Thymus (tissue), 11 donors: ENCODE results near the gene MLLT6. TPM values are rescaled to one million over a fixed set of nuclear protein-coding genes. Genes with fewer than 3 reads are reported as not detected.

Experiments used
- DNase-seq, 9 donors: peaks; one replicate each; pipeline ENCODE4 v3.0.0-alpha.2; 2013; ENCODE audit warnings: low spot score in 9 of 9, low read depth in 6 of 9, missing footprints in 1 of 9
- H3K27ac ChIP-seq, 2 donors: one replicate each; pipeline ENCODE4 v1.5.1; 2013; ENCODE audit warnings: control low read depth in 1 of 2, low read depth in 1 of 2, low read length in 1 of 2, mild to moderate bottlenecking in 1 of 2, moderate library complexity in 1 of 2
- H3K27me3 ChIP-seq, 2 donors: one replicate each; pipeline ENCODE4 v1.5.1; 2013; ENCODE audit warnings: low read length in 1 of 2; ENCODE audit not compliant: control insufficient read depth in 2 of 2, insufficient read depth in 1 of 2
- H3K36me3 ChIP-seq, 2 donors: one replicate each; pipeline ENCODE4 v1.5.1; 2013; ENCODE audit warnings: low read length in 1 of 2, mild to moderate bottlenecking in 1 of 2, moderate library complexity in 1 of 2; ENCODE audit not compliant: control insufficient read depth in 2 of 2, insufficient read depth in 2 of 2
- H3K4me1 ChIP-seq, 2 donors: one replicate each; pipeline ENCODE4 v1.5.1; 2013; ENCODE audit warnings: low read length in 2 of 2; ENCODE audit not compliant: control insufficient read depth in 2 of 2, insufficient read depth in 2 of 2
- H3K4me3 ChIP-seq, 2 donors: one replicate each; pipeline ENCODE4 v1.5.1; 2013; ENCODE audit warnings: low read length in 2 of 2, control low read depth in 1 of 2, mild to moderate bottlenecking in 1 of 2
- H3K9me3 ChIP-seq, 2 donors: one replicate each; pipeline ENCODE4 v1.5.1; 2013; ENCODE audit warnings: low read length in 1 of 2, mild to moderate bottlenecking in 1 of 2; ENCODE audit not compliant: control insufficient read depth in 2 of 2, insufficient read depth in 1 of 2
- WGBS: extraction: QIAGEN DNeasy Blood & Tissue Kit; methylation state at CpG from one replicate; pipeline ENCODE4 v1.1.7; 2013; 5-methylcytosine and 5-hydroxymethylcytosine counted together
- polyA plus RNA-seq: library from polyadenylated mRNA; stranded (reverse); fragments of 200-250 nt; gene quantifications from one replicate; pipeline ENCODE4 v1.2.3, GENCODE V29; 2013
- total RNA-seq: library from RNA; stranded (reverse); fragments of 120-200 nt; gene quantifications from one replicate; pipeline ENCODE4 v1.2.4, GENCODE V29; 2013
- donor health status: healthy.

MLLT6 gene
- total and polyA plus RNA-seq, 2 donors = 37.3 to 124 TPM

- peak in 1 of 9 donors; percentile 36 for DNase-seq
- Histone ChIP-seq H3K4me3 (no peak overlapping the region), H3K4me1 (peaks cover 8 to 42% of the 10 kb centered on the region in 2 donors), H3K36me3 (no peaks in the 10 kb centered on the region), H3K27ac (no peak overlapping the region), H3K9me3 (peaks cover 0 to 4% of the 10 kb centered on the region in 2 donors), H3K27me3 (peaks cover 4 to 13% of the 10 kb centered on the region in 2 donors)
- 87% methylated on average over 15 of the region's 15 CpGs for WGBS
Measured at GRCh38 chr17:38733982-38734973, 29.2 kb downstream of the MLLT6 start.

- no peaks in the 10 kb centered on the region for H3K36me3 ChIP-seq
- no peak overlapping the region for H3K27ac ChIP-seq
- H3K4me3 ChIP-seq = no peak overlapping the region
- peaks cover 2 to 34% of the 10 kb centered on the region in 2 donors for H3K4me1 ChIP-seq
- peaks cover 4 to 19% of the 10 kb centered on the region in 2 donors for H3K27me3 ChIP-seq
- DNase-seq = peak in 5 of 9 donors; percentile 43 to 78 (median 65)
- peaks cover 0 to 4% of the 10 kb centered on the region in 2 donors for H3K9me3 ChIP-seq
- 59% methylated on average over 23 of the region's 23 CpGs for WGBS
Measured at GRCh38 chr17:38735161-38735997, 30.3 kb downstream of the MLLT6 start.

- Histone ChIP-seq H3K27ac (no peak overlapping the region), H3K9me3 (peaks cover 0 to 4% of the 10 kb centered on the region in 2 donors), H3K27me3 (peaks cover 4 to 19% of the 10 kb centered on the region in 2 donors), H3K4me3 (no peak overlapping the region), H3K36me3 (no peaks in the 10 kb centered on the region), H3K4me1 (peaks cover 0 to 35% of the 10 kb centered on the region in 2 donors)
- 90% methylated on average over 14 of the region's 14 CpGs for WGBS
- DNase-seq = no peak
Measured at GRCh38 chr17:38738007-38738662, 33.1 kb downstream of the MLLT6 start.

GRCh38 chr17:38738686-38739085 lies 33.6 kb downstream of the MLLT6 start:
- WGBS = 98% methylated on average over 16 of the region's 16 CpGs
- Histone ChIP-seq H3K9me3 (peaks cover 0 to 4% of the 10 kb centered on the region in 2 donors), H3K27ac (no peak overlapping the region), H3K36me3 (no peaks in the 10 kb centered on the region), H3K4me3 (no peak overlapping the region), H3K27me3 (peaks cover 4 to 19% of the 10 kb centered on the region in 2 donors), H3K4me1 (peaks cover 0 to 40% of the 10 kb centered on the region in 2 donors)
- DNase-seq = no peak

- Histone ChIP-seq H3K36me3 (no peaks in the 10 kb centered on the region), H3K4me3 (no peak overlapping the region), H3K27ac (no peak overlapping the region), H3K9me3 (peaks cover 0 to 4% of the 10 kb centered on the region in 2 donors), H3K27me3 (peaks cover 4 to 19% of the 10 kb centered on the region in 2 donors), H3K4me1 (peaks cover 0 to 38% of the 10 kb centered on the region in 2 donors)
- DNase-seq = no peak
- 92% methylated on average over 14 of the region's 14 CpGs for WGBS
Measured at GRCh38 chr17:38739305-38739704, 34.2 kb downstream of the MLLT6 start.

GRCh38 chr17:38740044-38740443 lies 35.0 kb downstream of the MLLT6 start:
- Histone ChIP-seq H3K27ac (no peak overlapping the region), H3K4me1 (peaks cover 0 to 34% of the 10 kb centered on the region in 2 donors), H3K9me3 (peaks cover 0 to 4% of the 10 kb centered on the region in 2 donors), H3K4me3 (no peak overlapping the region), H3K36me3 (no peaks in the 10 kb centered on the region), H3K27me3 (peaks cover 4 to 19% of the 10 kb centered on the region in 2 donors)
- WGBS = 97% methylated on average over 19 of the region's 19 CpGs
- DNase-seq = no peak

GRCh38 chr17:38740806-38741205 lies 35.7 kb downstream of the MLLT6 start:
- Histone ChIP-seq H3K4me1 (peaks cover under 1 to 36% of the 10 kb centered on the region in 2 donors), H3K9me3 (no peaks in the 10 kb centered on the region), H3K4me3 (no peak overlapping the region), H3K27me3 (peaks cover 4 to 22% of the 10 kb centered on the region in 2 donors), H3K36me3 (no peaks in the 10 kb centered on the region), H3K27ac (no peak overlapping the region)
- no peak for DNase-seq
- 95% methylated on average over 4 of the region's 4 CpGs for WGBS

GRCh38 chr17:38741461-38741860 lies 36.4 kb downstream of the MLLT6 start:
- Histone ChIP-seq H3K4me3 (no peak overlapping the region), H3K9me3 (no peaks in the 10 kb centered on the region), H3K4me1 (peaks cover 6 to 43% of the 10 kb centered on the region in 2 donors), H3K27ac (no peak overlapping the region), H3K27me3 (peaks cover 6 to 26% of the 10 kb centered on the region in 2 donors), H3K36me3 (no peaks in the 10 kb centered on the region)
- DNase-seq = no peak
- WGBS = 96% methylated on average over 5 of the region's 5 CpGs
